Measurements from ENCODE around the gene SMC3.

- TF ChIP-seq CTCF (IDR thresholded peaks at IDR 0.05) (no peak), POLR2A (IDR thresholded peaks at IDR 0.05) (no peak), POLR2AphosphoS5 (IDR thresholded peaks at IDR 0.05) (no peak), EP300 (IDR thresholded peaks at IDR 0.05) (no peak)
Measured at GRCh38 chr10:110646417-110647135, 79.1 kb downstream of the SMC3 start.
